ENCODE data around the gene CCSER1.

Gene CCSER1

DNA sequence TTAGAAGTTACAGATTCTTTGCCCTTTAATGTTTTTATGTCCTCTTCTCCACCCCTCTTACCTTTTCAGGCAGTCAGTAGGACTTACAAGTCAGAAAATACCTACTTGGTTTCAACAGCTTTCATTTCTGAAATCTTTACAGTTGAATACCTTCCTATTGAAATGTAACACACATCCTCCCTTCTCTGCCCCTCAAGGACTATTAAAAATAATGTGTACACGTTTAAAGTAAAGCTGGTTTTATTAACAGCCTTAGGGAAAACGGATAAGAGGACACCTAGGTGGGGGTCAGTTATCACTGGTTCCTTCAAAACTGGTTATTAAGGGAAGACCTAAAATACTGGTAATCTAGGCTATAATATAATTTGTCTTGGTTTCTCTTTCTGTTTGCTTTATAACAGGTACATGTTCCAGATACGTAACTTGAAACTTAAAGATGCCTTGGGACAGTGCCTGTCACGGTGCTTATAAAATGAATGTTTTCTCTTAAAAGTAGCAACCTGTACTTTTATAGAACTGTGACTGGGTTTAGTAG is 1.8 kb downstream of the CCSER1 start:
- peak in 2 of 3 experiments; percentile 24 to 66 for DNase-seq

DNA sequence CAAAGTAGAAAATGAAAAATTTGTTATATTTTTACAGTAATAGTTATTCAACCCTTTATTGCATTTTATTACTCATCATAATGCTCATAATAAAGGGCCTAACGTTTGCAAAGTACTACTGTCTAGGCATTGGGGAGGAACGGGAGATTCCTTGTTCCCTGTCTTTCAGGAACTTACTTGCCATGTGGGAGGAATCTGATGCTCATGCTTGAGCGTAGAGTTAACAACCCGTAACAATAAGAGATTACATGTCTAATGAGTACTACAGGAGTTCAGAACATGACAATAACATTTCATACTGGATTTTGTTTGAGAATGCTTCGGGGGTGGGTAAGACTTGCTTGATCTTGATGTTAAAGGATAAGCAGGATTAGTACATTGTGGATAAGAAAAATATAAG is 2.9 kb downstream of the CCSER1 start:
- DNase-seq = peak in 1 of 3 experiments; percentile 14

DNA sequence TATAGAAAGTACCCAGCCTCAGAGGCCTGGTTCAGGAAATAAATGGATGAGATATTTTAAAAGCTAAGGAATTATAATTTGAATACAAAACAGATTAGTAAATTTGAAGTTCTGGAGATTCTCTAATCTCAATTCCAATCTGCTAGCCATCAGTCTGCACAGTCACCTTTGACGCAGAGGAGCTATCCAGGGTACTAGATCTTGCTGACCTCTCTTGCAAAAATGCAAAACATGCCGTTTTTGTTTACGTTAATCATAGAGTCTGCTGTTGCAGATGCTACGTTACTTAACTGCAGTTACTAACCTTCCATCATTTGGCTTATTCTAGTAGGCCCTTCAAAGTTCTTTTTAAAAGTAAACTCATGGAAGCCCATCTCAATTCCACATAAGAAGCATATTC is 10.4 kb downstream of the CCSER1 start:
- no peak for DNase-seq

DNA sequence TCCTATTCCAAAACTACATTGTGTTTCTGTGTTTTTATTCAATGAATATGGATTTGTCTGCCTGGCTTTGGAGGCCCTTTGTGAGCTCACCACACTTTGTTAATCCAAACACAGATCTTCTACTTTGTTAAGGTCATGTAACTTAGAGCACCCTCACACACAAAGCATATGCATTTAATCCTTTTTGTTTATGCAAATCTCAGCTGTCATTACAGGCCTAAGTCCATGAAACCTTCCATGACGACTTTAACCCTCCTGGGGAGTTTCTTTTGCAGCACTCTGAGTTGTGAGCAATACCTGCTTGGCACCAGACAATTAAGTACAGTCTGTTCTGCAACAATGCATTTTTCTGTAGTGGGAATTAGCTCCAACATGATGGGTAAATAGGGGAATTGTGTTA is 14.9 kb downstream of the CCSER1 start:
- DNase-seq = peak; percentile 18 to 70 (median 23)

DNA sequence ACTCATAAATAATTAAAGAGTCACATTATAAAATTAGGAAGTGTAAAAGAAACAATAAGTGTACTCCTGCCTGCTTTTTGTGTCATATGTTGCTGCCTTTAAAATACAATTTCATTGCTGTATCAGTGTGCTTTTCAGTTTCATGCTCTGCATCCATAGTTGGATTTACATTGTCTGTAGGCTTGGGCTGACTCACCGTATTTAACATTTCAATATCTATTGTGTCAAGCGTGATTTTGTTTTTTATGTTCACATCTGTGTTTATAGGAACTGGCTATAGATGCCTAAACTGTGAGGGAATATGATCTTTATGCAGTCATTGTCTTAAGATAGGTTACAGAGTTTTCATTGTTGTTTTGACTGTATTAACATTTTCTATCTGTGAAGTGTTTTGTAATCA is 18.1 kb downstream of the CCSER1 start:
- peak in 1 of 3 experiments; percentile 45 for DNase-seq

DNA sequence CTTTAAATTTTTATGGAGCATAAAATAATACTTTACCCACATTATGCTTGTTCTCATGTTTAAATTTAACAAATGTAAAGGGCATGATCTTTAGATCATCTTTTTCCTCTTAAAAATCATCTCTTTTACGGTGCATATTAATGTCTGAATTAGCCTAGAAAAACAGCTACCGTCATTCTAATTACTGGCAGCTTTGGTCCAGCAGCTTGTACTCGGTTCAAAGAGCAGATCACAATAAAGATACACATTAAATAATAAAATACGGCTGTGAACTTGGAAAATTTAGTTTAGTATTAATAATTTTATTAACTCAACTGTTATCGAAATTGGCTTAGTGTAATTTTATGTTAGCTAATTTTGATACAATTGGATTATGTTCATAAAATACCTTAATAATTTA is 19.1 kb downstream of the CCSER1 start:
- DNase-seq = peak in 1 of 3 experiments; percentile 44

DNA sequence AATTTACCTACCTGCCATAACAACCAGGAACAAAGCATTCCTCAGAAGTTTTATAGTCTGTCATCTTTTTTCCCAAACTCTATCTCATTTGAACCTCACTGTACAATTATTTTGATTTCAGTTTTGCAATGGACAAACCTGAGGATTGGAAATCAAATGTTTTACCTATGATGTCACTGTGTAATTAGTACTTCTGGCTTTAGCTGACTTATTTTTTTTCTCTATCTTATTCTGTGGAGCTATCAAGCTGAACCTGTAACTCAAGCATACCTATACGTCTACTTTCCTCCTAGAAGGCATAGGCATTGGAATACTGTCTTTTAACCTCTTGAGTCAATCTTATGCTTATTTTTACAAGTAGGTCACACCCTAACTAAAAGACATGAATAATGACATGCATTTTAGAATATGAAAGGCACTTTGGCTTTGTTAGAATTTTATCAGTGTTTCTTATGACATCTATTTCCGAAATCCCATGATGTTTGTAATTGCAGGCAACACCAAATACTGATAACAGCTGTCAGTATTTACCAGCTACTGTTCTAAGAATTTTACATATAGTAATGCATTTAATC is 21.5 kb downstream of the CCSER1 start:
- DNase-seq = no peak

DNA sequence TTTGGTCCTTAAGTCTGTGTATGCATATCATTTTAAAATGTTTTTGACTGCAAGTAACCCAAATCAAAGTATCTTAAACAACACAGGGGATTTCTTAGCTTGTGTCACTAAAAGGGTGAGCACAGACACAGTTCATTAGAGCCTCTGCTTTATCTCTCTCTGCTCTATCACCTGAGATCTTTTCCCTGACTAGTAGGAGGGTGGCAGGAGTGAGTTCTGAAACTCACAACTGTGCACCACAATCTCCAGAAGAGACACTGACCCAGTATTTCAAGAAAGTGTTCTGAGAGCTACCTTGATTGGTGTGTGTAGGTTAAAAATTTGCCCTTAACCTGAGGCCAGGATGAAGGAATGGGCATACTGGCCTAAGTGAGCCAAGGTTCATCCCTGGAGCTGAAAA is 24.8 kb downstream of the CCSER1 start:
- DNase-seq = no peak

DNA sequence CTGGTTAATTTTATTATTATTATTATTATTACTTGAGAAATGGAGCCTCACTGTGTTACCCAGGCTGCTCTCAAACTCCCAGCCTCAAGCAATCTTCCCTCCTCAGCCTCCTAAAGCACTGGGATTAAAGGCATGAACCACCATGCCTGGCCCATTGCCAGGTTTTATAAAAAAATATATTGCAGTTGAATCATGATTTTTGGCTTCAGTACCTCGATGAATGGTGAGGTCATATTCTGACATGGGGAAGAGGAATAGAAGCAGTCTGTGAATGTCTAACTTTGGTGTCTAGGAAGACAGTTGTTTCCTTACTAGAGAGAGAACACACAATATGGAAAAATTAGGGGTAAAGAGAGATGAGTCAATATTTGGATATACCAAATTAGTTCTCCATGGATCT is 32.0 kb downstream of the CCSER1 start:
- DNase-seq = no peak

DNA sequence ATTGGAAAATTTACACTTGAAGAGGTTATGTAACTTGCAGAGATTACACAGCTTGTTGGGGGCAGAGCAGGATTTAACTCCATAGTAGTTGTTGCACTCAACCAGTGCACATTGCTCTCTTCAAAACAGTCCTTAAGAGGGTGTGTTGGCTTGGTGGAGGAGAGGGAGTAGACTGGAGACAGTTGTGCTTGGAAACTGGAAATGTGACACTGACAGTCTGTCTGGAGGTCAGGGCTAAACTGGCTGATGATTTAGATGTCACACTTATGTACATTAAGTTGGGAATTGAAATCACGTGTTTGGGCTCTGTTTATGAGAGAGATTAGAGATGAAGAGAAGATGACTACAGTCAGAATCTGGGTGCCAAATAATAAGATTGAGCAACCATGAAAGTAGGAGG is 32.9 kb downstream of the CCSER1 start:
- peak in 1 of 3 experiments; percentile 15 for DNase-seq

DNA sequence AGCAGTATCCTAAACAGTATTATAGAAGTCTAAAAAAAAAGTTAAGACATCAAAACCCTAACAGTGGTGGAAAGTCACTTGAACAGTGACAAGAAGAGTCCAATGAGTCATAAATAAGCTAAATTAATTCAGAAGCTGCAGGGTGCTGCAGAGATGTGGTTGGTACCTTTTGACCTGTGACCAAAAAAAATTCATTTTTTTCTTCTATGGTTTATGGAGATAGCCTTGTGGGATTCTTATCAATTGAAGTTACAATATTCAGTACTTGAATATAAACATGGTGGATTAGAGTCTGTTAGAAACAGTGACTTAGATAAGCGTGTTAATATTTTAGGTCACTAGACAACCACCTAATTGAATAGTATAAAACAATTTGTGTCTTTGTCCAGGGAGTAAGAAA is 35.4 kb downstream of the CCSER1 start:
- DNase-seq = no peak

DNA sequence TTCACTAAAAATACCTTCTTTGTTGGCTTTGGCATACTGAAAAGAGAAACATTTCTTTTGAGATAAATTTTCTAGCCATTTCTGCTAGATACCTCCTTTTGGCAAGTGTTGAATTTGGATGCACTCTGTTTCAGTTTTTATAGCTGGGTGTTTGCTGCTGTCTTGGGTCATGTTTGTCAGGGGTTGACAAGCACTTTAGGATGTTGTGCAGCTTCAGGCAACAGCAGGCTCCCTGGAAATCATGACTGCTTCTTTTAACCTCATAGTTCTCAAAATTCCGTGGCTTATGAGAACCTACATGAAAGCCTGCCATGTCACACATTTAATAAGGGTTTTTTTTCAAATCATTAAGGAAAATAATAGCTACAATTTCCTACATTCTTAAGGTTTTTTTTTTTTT is 36.7 kb downstream of the CCSER1 start:
- DNase-seq = no peak

DNA sequence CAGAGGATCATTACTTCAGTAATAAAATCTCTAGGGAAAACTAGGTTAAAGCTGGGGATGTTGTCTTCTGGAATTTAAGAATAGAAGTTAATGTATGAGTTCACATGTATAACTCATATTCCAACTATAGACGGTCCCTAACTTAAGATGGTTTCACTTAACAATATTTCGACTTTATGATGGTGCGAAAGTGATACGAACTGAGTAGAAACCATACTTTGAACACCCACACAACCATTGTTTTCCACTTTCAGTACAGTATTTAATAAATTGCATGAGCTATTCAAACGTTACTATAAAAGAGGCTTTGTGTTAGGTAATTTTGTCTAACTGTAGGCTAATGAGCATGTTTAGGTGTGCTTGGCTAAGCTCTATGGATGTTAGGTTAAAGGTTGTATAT is 38.7 kb downstream of the CCSER1 start:
- no peak for DNase-seq

DNA sequence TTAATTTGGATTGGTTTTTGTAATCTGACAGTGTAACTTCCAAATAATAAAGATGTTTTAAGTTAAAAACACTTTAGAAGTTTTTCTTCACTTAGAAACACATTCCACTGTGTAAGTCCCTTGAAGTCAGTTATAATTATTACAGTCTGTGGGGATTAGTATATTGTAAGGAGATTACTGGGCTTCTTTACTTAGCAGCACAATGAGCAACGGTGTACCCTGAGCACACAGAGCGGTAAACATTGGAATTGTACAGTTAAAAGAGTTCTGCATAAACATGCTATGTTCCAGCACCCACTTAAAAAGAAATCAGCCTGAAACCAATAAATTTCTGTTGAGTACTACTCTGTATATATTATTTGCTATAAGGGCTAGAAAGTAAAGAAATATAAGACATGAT is 44.3 kb downstream of the CCSER1 start:
- DNase-seq = no peak

DNA sequence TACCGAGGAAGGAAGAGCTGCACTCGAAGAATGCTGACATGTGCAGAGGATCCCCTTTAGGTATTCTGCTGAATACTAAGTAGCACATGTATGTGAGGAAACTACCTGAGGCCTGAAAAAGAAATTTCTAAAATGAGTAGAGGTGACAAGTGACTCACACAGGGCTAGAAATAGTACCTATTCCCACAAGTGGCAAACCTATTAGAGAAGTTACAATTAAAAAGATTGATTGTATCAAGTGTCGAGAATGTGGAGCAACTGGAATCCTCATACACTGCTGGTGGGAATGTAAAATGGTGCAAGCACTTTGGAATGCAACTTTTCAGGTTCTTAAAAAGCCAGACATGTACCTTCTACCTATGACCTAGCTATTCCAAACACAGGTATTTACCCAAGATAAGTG is 47.4 kb downstream of the CCSER1 start:
- no peak for DNase-seq

DNA sequence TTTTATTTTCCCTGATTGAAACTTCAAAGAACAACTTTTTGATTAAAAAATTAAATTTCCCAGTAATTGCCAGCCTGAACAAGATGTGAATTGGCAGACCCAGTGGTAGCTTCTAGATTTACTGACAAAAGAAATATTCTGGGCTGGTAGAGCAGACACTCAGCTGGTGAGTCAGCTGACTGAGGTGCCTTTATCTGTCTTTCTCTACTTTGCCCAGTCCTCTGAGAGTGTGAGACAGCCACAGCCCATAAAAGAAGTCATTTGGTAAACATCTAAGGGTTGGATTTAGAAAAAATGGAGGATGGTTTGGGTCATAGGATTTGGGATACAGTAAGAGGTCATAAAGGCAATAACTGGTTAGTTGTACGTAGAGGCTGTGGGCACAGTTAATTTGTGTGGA is 54.5 kb downstream of the CCSER1 start:
- DNase-seq = no peak

DNA sequence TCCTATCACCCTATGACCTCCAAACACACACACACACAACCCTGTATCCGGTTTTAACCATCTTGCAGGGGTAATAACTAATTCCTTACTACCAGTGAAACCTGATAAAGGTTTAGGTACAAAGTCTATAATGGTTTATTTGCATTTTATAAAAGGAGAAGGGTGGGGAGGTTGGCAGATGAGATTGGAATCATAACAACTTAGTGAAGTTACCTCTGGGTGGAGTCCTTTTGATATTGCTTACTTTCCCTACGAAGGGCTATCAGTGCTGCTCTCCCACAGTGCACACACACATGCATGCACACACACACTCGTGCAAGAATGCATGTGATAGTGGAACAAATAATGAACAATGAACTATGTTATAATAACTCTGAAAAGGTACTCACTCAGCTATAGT is 56.1 kb downstream of the CCSER1 start:
- peak in 1 of 3 experiments; percentile 14 for DNase-seq

DNA sequence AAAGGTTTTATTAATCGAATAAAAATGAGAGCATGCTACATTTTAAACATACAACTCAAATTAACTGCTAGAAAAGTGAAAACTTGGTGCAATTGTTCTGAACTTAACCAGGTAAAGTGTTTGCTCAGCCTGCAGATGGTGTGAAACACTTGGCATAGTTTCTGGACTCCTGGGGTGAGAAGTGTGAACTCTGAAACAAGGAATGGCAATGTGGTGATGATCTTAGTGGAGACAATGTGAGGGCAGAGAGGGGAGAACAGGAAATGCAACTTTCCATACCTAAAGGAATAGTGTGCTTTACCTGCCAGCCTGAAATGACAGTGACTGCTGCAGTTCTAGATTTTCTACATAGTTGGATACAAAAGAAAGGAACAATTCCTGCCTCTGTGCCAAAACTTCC is 57.4 kb downstream of the CCSER1 start:
- DNase-seq = no peak

DNA sequence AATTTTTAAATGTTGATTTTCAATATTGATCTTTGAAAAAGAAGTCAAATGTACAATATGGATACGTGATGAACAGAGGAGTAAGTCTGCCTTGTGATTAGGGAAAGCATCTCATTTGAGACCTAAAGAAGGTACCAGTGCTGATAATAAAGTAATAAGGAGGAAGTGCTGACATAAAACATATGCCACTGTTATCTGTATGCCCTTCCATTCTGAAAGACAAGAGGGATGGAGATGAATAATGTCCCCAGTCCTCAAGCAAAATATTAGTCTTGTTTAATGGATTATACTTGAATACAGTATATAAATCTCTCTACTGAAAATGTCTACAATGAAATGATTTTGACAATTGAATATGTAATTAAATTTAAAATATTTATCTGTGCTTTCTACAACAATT is 58.2 kb downstream of the CCSER1 start:
- peak in 1 of 3 experiments; percentile 52 for DNase-seq

DNA sequence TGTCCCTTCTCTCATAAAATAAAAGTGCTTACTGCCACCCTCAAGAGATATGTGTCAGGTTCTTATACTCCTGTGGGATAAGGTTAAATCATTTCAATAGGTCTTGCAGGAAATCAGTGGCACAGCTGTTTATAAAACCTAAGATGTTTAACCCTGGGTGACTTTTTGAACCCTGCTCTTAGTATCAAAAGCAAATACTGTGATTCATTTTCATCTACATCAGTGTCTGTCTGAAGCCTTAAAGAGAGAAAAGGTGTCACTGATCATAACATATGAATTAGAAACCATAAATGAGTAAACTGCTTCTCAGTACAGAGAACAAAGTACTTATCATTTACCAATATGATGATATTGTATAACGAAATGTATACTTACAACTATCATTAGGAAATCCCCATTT is 59.0 kb downstream of the CCSER1 start:
- DNase-seq = peak in 1 of 3 experiments; percentile 73

DNA sequence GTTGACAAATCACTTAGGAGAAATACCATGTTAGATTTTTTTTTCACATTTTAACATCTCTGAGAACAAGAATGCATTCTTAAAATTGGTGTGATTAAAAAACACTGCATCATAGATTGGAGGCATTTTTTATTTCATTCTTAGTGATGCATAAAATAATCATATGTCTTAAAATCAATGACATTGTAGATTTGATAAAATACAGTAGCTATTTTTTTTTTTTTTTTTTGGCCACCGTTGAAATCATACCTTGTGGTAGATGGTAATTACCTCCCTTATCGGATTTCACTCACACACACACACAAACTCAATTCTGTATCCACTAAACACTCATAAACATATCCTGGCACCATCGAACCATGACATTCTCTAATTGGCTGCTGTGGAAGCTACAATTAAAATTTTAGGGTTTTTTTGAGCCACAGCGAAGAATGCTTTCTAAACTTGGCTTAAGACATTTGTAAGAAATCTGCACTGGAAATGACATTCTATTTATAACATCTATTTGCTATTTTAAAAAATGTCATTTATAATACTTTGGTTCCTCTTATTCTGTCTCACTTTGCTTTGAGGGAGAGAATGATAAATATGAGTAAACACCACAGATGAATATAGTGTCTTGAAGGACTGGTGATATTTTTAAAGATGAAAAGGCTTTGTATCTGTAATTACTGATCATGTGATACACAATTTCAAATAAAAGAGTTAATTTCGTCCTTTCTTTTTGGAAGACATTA is 60.1 kb downstream of the CCSER1 start:
- DNase-seq = peak; percentile 47 to 91 (median 68)

DNA sequence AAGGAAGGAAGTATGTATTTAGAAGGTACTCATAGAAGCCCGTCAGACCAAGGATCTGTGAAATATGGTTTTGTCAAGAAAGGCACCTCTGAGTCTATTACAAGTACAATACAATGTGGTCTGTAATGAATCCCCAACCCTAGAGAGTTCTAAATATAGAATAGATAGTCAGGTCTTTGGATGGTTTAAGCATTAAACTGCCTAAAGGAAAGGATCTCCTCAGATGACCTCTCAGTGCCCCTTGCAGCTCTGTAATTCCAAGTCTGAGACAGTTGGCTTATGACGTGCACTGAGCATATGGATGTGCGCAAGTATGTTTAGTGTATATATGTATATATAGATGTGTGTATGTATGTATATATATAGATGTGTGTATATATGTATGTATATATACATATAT is 62.0 kb downstream of the CCSER1 start:
- peak in 2 of 3 experiments; percentile 16 to 42 for DNase-seq

DNA sequence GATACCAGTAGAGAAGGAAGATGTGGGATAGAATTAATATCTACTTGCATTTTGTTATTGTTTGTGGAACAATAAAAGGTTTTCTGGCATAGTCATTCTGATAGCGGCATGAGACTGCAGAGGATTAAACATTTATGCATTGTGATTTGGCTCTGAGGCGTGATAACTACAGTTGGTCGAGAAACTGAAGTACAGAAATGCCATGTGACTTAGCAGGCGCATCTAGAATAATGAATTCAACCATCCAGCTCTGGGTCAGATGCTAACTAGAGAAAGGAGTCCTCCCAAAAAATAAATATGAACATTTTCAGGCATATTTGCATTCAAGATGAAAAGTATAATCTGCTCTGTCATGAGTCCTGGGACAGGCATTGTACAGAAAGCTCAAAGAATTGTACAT is 62.8 kb downstream of the CCSER1 start:
- peak in 1 of 3 experiments; percentile 10 for DNase-seq

DNA sequence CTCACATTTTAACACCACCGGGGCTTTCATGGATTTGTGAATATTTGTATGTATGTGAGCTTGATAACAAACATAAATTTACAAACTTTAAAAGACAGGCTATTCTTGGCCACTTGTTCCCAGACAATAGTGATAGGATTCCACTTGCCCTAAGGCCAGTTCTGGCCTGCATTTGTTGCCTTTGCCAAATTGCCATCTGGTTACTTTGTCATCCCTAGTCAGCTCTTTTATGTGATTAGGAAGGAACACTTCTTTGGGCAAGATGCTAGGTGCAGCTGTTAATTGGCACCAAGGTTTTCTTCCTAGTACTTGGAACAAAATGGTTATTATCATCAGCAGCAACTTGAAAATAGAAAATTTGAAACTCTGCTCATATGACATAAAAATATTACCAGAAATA is 63.3 kb downstream of the CCSER1 start:
- DNase-seq = no peak
